Activated CD4-positive, alpha-beta T cell treated with anti-CD3 and anti-CD28 coated beads, Interleukin-2, Interleukin-4, amounts not matched to agents 100 ng/mL and 50 ng/mL, durations not matched to agents 16 hours and 8 hours (primary cell): Measurements from ENCODE around the gene HHIPL2.
A peak's percentile ranks its signal among the peaks of the same experiment; 100 is the strongest.

Experiments used
- DNase-seq: peaks from one replicate; pipeline ENCODE4 v3.0.0-alpha.2; 2020; ENCODE audit warnings: low spot score

The HHIPL2 gene

GRCh38 chr1:222547944-222548671 is at the start of gene HHIPL2:
Gene HHIPL2 (minus strand): TSS chr1:222548104. CDS start chr1:222548044, 60 bp downstream.
- DNase-seq: no peak

- no peak for DNase-seq
Measured at GRCh38 chr1:222596696-222597095, 48.8 kb upstream of the HHIPL2 start.

DNA sequence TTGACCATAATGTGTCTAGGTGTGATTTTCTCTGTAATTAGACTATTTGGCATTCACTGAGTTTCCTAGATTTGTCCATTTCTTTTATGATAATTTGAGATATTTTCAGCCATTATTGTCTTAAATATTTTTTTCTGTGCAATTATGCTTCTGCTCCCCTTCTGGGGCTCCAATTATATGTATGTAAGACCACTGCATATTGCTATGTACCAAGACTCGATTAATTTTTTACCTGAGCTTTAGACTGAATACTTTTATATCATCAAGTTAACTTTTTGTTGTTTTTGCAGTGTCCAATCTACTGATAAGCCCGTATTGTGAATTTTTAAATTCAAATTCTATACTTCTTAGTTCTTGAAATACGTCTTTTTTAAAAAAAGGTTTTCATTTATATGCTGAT is 46.9 kb upstream of the HHIPL2 start:
- no peak for DNase-seq

DNA sequence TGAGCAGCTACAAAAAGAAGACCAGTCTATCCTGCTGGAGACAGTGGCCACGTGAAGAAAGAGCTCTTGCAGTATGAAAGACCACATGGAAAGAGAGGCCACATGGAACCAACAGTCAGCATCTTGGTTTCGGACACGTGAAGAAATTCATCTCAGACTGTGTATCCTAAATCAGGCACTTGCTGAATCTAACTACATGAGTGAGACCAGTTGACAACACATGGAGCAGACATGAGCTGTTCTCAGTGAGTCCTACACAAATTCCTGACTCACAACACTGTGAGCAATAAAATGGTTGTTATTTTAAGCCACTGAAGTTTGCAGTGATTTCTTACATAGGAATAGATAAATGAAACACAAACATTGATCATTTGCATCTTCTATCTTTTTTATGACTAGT is 44.3 kb upstream of the HHIPL2 start:
- no peak for DNase-seq

- peak; percentile 84 for DNase-seq
Measured at GRCh38 chr1:222589462-222590302, 41.8 kb upstream of the HHIPL2 start, which contains the start of gene TAF1A. Gene TAF1A (minus strand): TSS chr1:222589933.

DNA sequence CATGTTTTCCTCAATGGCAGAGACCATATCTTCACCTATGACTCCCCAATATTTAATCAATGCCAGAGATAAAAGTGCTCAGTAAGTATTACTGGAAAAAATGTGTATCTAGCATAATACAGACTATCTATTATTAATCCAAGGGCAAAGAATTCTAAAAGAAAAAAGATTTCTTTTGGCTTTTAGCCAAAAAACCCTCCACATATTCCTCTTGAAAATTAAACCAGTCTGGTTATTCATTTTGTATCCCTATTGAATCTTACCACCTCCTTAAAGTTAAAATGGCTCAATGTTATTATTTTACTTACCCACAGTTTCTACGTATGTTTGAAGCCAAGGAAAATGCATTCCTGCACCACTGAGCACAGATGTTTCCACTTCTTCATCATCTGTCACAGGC is 40.2 kb upstream of the HHIPL2 start:
- DNase-seq: no peak

DNA sequence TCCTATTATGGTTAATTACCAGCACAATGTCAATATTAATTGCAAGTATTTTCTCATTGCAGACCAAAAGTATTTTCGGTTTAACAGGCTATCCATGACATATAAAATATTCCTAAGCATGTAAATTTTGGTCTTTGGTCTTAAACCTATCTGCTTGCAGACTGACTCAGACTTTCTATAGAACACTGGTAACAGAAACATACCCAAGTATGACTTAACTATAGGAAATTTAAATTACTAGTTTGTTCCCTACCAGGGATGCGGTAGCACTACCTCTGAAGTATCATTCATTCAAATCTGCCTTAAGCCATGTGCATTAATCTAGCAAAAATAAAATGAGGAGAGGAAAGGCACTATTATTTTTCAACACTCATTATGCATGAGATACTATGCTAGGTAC is 38.9 kb upstream of the HHIPL2 start:
- DNase-seq: no peak

GRCh38 chr1:222583079-222583478 is 35.2 kb upstream of the HHIPL2 start:
- DNase-seq: no peak

- peak; percentile 9 for DNase-seq
Measured at GRCh38 chr1:222582099-222582774, 34.3 kb upstream of the HHIPL2 start.

DNA sequence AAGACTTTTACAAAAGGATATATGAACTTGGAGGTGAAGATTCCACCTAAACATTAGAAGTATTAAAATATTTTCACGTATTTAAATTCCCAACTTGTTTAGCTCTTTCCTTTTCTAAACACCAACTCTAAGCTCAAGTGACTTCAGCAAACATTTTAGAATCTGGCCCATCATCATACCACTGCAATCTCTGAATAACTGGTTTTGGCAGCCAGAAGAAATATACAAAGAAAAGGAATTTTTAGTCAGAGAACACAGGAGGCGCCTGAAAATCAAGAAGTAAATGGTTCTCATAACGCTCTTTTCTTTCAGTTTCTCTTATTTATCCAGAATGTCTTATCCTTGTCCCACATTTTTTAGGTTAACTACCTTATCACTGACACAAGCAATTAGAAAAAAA is 31.4 kb upstream of the HHIPL2 start:
- no peak for DNase-seq

DNA sequence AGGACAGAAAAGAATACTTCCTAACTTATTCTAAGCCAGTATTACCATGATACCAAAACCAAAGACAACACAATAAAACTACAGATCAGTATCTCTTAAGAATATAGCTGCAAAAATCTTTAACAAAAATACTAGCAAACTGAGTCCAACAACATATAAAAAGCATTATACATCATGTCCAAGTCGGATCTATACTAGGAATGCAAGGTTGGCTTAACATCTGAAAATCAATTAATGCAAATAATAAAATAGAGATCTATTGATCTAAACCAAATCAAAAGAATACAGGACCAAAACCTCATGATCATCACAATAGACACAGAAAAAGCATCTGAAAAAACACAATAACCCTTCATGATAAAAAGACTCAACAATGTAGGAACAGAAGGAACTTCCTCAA is 22.9 kb upstream of the HHIPL2 start:
- DNase-seq: no peak

DNA sequence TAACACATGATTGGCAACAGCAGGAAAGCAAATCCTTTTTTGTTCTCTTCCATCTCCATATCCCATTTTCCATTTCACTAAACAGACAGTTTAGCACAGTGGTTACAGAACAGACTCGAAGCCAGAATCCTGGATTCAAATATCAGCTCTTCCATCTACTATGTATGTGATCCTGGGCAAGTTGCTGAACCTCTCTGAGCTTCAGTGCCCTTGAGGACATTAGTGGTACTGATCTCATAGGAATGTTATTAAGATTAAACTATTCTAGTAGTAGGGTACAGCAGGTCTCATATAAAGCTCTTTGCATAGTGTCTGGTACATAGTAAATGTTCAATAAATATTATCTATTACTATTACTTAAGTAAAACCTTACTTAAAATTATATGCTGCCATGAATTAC is 13.8 kb upstream of the HHIPL2 start:
- no peak for DNase-seq

DNA sequence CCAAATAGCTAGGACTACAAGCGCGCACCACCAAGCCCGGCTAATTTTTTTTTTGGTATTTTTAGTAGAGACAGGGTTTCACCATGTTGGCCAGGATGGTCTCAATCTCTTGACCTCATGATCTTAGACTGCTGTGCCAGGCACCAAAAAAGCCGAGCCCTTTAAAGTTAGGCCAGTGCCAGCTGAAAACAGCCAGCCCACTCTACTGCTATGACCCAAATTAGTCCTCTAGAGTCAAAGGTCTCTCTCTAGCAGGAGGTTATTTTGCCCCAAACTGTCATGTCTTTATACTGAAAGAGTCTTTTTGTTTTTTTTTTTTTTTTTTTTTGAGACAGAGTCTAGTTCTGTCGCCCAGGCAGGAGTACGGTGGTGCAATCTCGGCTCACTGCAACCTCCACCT is 9.7 kb upstream of the HHIPL2 start:
- DNase-seq: no peak

- no peak for DNase-seq
Measured at GRCh38 chr1:222557148-222557547, 9.2 kb upstream of the HHIPL2 start.

DNA sequence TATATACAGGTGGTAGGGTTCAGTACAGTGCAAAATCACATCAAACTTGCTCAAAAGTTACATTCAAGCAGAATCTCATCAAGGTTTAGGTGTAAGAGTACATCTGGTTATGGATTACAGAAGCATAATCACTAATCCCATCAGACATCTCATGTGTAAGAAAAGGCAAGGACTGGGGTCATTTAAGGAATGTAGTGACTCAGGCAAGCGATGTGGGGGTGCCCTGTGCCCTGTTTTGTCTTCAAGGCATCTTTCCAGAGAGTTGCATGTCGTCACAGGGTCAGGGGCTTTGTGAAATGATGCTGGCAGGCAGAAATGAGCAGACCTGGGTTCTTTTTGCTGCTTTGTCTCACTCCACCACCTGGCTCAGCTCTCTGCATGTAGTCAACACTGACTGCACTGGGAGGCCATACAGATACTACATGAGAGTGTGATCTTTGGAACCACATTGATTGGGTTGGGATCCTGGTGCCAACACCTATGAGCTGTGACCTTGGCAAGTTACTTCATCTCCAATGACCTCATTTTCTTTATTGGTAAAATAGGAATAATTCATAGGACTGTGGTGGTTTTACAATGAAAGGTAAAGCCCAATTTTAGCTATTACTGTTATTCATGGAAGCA is 8.2 kb upstream of the HHIPL2 start:
- no peak for DNase-seq

GRCh38 chr1:222554177-222554576 is 6.3 kb upstream of the HHIPL2 start:
- DNase-seq: no peak

GRCh38 chr1:222552882-222553281 is 5.0 kb upstream of the HHIPL2 start:
- no peak for DNase-seq

DNA sequence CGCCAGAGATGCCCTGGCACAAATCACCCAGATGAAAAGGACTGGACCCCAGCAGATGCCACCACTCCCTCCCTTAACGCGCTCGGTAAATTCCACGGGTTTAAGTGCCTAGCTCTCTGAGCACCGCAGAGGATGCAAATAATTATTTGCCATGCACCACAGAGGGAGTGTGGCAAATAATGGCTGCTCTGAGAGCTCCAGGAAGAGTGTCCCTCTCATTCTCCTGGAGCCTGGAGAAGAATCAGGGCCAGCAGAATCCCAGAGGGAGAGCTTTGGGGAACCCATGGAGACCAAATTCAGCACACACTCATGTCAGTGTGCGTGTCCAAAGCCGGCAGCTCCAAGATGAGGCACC is 667 bp downstream of the HHIPL2 start:
- no peak for DNase-seq

- no peak for DNase-seq
Measured at GRCh38 chr1:222546548-222547259, 1.2 kb downstream of the HHIPL2 start.

GRCh38 chr1:222546091-222546490 is 1.8 kb downstream of the HHIPL2 start:
- no peak for DNase-seq

GRCh38 chr1:222543817-222544216 is 4.1 kb downstream of the HHIPL2 start:
- DNase-seq: no peak

DNA sequence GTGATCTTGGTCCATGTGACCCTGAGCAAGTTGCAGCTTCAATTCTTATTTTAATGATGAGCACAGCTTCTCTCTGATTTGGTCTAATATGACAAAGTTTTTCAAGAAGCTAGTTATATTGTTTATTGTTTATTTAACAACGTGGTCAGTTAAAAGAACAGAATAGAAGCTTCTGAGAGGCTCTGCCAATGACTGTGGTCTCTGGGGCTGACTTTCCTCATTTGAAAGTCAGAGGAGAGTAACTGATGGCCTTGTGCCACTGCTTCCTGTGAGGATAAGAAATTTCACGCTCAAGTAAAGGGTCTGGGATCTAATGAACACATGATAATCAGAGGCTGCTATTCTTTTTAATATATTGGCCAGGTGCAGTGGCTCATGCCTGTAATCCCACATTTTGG is 7.3 kb downstream of the HHIPL2 start:
- no peak for DNase-seq
